Inflammatory macrophage (primary cell): ENCODE results near the gene GNG7.
"Not testable (repeated sequence)": the region's sequence is repeated elsewhere in the genome, so short reads cannot be mapped to it uniquely, and the experiment has no call there.

ENCODE experiments used
- DNase-seq, 2 donors: peaks; one replicate each; pipeline ENCODE4 v3.0.0-alpha.2; 2020 to 2022

GNG7 gene

DNA sequence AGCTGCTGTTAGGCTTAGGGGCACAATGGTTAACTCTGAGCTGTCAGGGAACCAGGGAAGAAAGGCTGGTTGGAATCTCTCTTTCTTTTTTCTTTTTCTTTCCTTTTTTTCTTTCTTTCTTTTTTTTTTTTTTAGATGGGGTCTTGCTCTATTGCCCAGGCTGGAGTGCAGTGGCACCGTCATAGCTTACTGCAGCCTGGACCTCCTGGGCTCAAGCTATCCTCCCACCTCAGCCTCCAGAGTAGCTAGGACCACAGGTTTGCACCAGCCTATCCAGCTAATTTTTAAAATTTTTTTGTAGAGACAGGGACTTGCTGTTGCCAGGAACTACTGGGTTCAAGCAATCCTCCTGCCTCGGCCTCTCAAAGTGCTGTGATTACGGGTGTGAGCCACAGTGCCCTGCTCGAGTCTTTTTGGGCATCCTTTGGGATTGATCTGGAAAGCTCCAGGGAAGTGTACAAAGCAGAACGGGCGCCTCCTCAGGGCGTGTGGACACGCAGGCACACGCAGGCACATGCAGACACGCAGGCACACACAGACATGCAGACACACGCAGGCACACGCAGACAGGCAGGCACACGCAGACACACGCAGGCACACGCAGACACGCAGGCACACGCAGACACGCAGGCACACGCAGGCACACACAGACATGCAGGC lies 127.4 kb downstream of the GNG7 start:
- no peak for DNase-seq

- no peak for DNase-seq
Measured at GRCh38 chr19:2574478-2574931, 128.0 kb downstream of the GNG7 start.

DNA sequence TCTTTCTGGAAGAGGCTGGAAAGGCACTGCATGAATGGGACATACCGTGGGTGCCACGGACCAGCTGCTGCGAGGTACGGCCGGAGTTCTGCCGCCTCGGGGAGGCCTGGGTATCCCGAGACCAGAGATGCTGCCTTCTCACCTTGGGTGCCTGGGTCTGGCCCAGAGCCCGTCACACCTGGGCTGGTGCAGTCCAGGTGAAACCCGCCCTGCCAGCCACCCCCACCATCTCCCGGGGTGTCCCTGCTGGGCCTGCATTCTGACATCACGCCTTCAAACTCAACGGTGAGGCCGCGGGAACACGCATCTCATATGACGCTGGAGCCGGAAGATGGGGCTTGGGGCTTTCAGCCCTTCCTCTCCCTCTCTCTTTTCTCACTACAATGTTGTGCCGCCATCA lies 128.6 kb downstream of the GNG7 start:
- DNase-seq = no peak

DNA sequence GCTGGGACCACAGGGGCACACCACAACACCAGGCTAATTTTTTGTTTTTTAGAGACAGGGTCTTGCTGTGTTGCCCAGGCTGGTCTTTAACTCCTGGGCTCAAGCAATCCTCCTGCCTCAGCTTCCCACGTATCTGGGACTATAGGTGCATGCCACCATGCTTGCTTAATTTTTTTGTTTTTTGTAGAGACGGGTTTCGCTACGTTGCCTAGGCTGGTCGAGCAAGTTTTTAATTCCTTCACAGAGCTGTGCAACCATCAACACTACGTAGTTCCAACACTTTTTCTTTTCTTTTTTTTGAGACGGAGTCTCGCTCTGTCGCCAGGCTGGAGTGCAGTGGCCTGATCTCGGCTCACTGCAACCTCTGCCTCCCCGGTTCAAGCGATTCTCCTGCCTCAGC lies 130.3 kb downstream of the GNG7 start:
- not testable (repeated sequence) for DNase-seq

GRCh38 chr19:2569596-2570465 lies 132.7 kb downstream of the GNG7 start:
- DNase-seq = no peak

DNA sequence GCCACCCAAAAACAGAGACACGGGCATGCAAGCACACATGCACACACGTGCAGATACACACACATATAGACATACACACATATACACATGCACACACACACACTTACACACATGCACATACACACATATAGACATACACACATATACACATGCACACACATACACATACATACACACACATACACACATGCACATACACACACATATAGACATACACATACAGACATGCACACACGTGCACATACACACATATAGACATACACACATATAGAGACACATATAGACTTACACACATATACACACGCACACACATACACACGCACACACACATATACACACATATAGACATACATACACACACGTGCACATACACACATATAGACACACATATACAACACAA lies 134.5 kb downstream of the GNG7 start:
- DNase-seq = no peak

GRCh38 chr19:2567580-2567979 lies 134.9 kb downstream of the GNG7 start:
- DNase-seq = peak; percentile 90 to 96

GRCh38 chr19:2563546-2563945 lies 138.9 kb downstream of the GNG7 start:
- DNase-seq = not testable (repeated sequence)

GRCh38 chr19:2561895-2562294 lies 140.6 kb downstream of the GNG7 start:
- DNase-seq = peak; percentile 25 to 38

GRCh38 chr19:2561221-2561620 lies 141.3 kb downstream of the GNG7 start:
- no peak for DNase-seq

GRCh38 chr19:2560369-2560768 lies 142.1 kb downstream of the GNG7 start:
- no peak for DNase-seq

DNA sequence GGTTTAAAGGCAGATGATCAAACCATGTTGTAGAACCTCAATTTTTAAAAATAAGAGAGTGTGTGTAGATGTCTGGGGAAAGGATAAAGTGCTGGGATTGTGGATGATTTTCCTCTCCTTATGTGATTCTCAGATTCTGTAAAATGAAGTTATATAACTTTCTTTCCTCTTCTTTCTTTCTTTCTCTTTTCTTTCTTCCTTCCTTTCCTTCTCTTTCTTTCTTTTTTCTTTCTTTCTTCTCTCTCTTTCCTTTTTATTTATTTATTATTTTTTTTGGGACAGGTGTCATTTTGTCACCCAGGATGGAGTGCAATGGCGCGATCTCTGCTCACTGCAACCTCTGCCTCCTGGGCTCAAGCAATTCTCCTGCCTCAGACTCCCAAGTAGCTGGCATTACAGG lies 144.0 kb downstream of the GNG7 start:
- no peak for DNase-seq

DNA sequence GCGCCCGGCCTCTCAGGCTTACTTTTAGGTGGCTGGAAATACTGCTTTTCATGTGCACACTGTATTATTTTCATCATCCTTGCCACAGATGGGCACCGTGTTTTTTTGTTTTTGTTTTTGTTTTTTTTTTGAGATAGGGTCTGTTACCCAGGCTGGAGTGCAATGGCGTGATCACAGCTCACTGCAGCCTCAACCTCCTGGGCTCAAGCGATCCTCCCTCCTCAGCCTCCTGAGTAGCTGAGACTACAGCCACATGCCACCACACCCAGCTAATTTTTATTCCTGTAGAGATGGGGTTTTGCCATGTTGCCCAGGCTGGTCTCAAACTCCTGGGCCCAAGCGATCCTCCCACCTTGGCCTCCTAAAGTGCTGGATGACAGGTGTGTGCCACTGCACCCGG lies 144.4 kb downstream of the GNG7 start:
- DNase-seq = not testable (repeated sequence)

DNA sequence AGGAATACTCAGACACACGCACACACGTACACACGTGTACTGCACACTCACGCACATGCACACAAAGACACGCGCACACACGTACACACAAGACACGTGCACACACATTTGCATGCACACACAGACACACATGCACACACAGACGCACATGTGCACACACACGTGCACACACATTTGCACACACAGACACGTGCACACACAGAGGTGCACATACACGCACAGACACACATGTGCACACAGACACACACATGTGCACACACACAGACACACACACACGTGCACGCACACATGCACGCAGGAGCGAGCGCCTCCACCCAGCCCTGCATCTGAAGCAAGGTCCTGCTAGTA lies 145.4 kb downstream of the GNG7 start:
- DNase-seq = no peak

- no peak for DNase-seq
Measured at GRCh38 chr19:2556221-2557092, 146.0 kb downstream of the GNG7 start.

GRCh38 chr19:2555422-2556220 lies 146.9 kb downstream of the GNG7 start:
- no peak for DNase-seq

DNA sequence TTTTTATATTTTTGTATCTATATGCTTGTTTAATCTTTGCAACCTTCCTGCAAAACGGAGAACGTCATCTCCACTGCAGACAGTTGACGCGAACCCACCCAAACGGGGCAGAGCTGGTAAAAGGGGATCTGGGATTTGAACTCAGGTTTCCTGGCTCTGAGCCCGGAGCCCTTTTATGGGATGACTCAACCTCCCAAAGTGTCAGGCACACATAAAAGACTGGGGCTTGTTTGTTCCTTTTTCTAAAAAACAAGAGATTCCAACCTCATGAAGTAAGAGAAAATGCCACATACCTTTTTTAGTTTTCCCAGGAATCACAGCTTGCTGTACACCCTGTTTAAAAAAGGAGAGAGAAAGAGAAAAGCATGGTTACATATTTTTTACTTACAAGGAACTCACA lies 147.6 kb downstream of the GNG7 start:
- DNase-seq = peak; percentile 30 to 35

DNA sequence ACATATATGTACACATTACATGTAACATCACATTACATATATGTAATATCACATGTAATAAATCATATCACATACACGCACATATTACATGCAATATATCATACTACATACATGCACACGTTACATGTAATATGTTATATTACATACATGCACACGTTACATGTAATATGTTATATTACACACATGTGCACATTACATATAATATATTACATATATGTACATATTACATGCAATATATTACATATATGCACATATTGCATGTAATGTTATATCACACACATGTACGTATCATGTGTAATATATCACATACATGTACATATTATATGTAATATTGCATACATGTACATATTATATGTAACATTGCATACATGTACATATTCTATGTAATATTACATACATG lies 149.0 kb downstream of the GNG7 start:
- no peak for DNase-seq

- peak; percentile 60 to 86 for DNase-seq
Measured at GRCh38 chr19:2552859-2553258, 149.6 kb downstream of the GNG7 start.

DNA sequence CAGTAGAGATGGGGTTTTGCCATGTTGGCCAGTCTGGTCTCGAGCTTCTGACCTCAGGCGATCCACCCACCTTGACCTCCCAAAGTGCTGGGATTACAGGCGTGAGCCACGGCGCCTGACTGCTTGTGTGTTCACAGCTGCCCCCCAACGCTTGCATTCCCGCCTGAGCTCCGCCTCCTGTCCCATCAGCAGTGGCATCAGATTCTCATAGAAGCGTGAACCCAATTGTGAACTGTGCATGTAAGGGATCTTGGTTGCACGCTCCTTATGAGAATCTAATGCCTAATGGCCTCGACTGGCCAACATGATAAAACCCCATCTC lies 150.7 kb downstream of the GNG7 start:
- DNase-seq = no peak

DNA sequence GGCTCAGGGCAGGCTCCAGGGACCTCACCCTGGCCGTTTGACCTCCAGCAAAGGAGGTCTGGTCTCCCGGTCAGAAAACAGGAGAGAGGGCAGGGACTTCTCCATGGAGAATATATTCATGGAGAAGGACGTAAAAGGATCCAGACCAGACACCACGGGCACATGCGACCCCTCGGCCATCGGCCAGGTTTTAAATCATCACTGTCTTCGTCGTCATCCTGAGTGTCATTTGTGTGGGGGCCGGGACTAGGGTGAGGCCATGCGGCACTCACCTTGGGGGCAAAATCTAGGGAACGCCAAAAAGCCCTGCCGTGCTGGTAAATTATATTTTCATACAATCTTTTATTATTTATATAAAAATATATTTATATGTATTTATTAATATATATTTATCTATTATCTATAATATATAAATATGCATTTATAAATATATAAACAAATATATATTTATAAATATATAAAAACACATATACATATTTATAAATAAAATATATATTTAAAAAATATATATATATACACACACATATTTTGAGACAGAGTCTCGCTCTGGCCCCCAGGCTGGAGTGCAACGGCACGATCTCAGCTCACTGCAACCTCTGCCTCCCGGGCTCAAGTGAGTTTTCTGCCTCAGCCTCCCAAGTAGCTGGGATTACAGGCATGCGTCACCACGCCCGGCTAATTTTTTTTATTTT lies 151.2 kb downstream of the GNG7 start:
- DNase-seq = no peak
